ENCODE data around the gene LRRC8A. TPM values are rescaled to one million over a fixed set of nuclear protein-coding genes. Genes with fewer than 3 reads are reported as not detected.
A peak's percentile ranks its signal among the peaks of the same experiment; 100 is the strongest.

Gene LRRC8A
- total and polyA plus RNA-seq, 2 experiments from 2014 or later, result 37.3 to 80.5 TPM

- Histone ChIP-seq H3K27ac (ENCODE audit: low read depth) (no peak overlapping the region; the same call in 1 of the 2 replicates), H4K20me1 (replicated peaks; ENCODE audit: insufficient read depth) (peaks cover 17% of the 10 kb centered on the region; the same call in 1 of the 2 replicates), H3K4me2 (no peak overlapping the region), H2AFZ (no peak overlapping the region), H3K4me3 (no peak overlapping the region), H3K27me3 (ENCODE audit: insufficient read depth) (no peaks in the 10 kb centered on the region), H3K4me1 (ENCODE audit: insufficient read depth) (peaks cover 26% of the 10 kb centered on the region), H3F3A (replicated peaks; ENCODE audit: low read depth) (0 out of 2 replicates have a peak, but pooled peaks cover 14% of the 10 kb centered on the region), H3K79me2 (replicated peaks; ENCODE audit: insufficient read depth) (peaks cover 87% of the 10 kb centered on the region), H3K36me3 (ENCODE audit: insufficient read depth) (peaks cover 10% of the 10 kb centered on the region), H3K9me2 (ENCODE audit: insufficient read depth) (no peaks in the 10 kb centered on the region)
- TF ChIP-seq ZNF331 (CRISPR knock-in tag; IDR thresholded peaks at IDR 0.05; ENCODE audit: low read depth), result no peak
- TF ChIP-seq NANOG (IDR thresholded peaks at IDR 0.05; ENCODE audit: borderline replicate concordance), result no peak
- H3K4me3 Mint-ChIP-seq, result no peak overlapping the region
- peaks cover 64% of the 10 kb centered on the region for H3K36me3 Mint-ChIP-seq (ENCODE audit: low read depth)
- H3K4me1 Mint-ChIP-seq, result peaks cover 55% of the 10 kb centered on the region
- ATAC-seq (no peak), DNase-seq (ENCODE audit: low spot score) (no peak)
- H3K27ac Mint-ChIP-seq, result no peak overlapping the region
- H3K27me3 Mint-ChIP-seq (ENCODE audit: insufficient read depth, low read depth, poor library complexity), result peaks cover 1% of the 10 kb centered on the region
- no peaks in the 10 kb centered on the region for H3K9me3 Mint-ChIP-seq
Observed at GRCh38 chr9:128892221-128892921, 10.4 kb downstream of the LRRC8A start.

GRCh38 chr9:128893354-128893753, 11.4 kb downstream of the LRRC8A start:
- peaks cover 86% of the 10 kb centered on the region for H3K79me2 ChIP-seq (replicated peaks; ENCODE audit: insufficient read depth)

More at GRCh38 chr9:128893354-128893753, 11.4 kb downstream of the LRRC8A start:
- H4K20me1 ChIP-seq (replicated peaks; ENCODE audit: insufficient read depth), result peaks cover 22% of the 10 kb centered on the region
- H3K9me2 ChIP-seq (ENCODE audit: insufficient read depth), result no peaks in the 10 kb centered on the region
- no peak overlapping the region; the same call in 2 of the 3 replicates for H3K4me3 Mint-ChIP-seq
- TF ChIP-seq ZNF114 (CRISPR knock-in tag; IDR thresholded peaks at IDR 0.05) (no peak), ZNF331 (CRISPR knock-in tag; IDR thresholded peaks at IDR 0.05; ENCODE audit: low read depth) (no peak), STAT1 (IDR thresholded peaks at IDR 0.05; ENCODE audit: unreplicated experiment) (no peak), EZH2 (IDR thresholded peaks at IDR 0.05; ENCODE audit: low read depth, unreplicated experiment) (no peak), POLR2AphosphoS5 (IDR thresholded peaks at IDR 0.05; ENCODE audit: low read depth) (no peak), NANOG (IDR thresholded peaks at IDR 0.05; ENCODE audit: borderline replicate concordance) (no peak), EZH2phosphoT487 (IDR thresholded peaks at IDR 0.05; ENCODE audit: unreplicated experiment) (no peak), ZNF462 (CRISPR knock-in tag; IDR thresholded peaks at IDR 0.05) (no peak), CTCF (conservative IDR thresholded peaks at IDR 0.05; ENCODE audit: low read depth in 2 of 2) (no peak), CREB1 (CRISPR knock-in tag; IDR thresholded peaks at IDR 0.05; ENCODE audit: low read depth) (no peak), JUNB (IDR thresholded peaks at IDR 0.05; ENCODE audit: unreplicated experiment) (no peak)
- peaks cover 11% of the 10 kb centered on the region for H3K36me3 ChIP-seq (ENCODE audit: insufficient read depth)
- H3K4me2 ChIP-seq, result no peak overlapping the region
- no peak for ATAC-seq
- H3K27ac ChIP-seq (ENCODE audit: low read depth), result peak overlapping the region; percentile 66
- no peaks in the 10 kb centered on the region for H3K27me3 ChIP-seq (ENCODE audit: insufficient read depth)
- H3K4me1 ChIP-seq (ENCODE audit: insufficient read depth), result peaks cover 18% of the 10 kb centered on the region
- H3K4me1 Mint-ChIP-seq, result peaks cover 53% of the 10 kb centered on the region
- H3K27me3 Mint-ChIP-seq (ENCODE audit: insufficient read depth, low read depth, poor library complexity), result peaks cover 4% of the 10 kb centered on the region
- DNase-seq (ENCODE audit: low spot score), result no peak
- peak overlapping the region; percentile 15; the same call in 1 of the 2 replicates for H3K27ac Mint-ChIP-seq
- H3K36me3 Mint-ChIP-seq (ENCODE audit: low read depth), result peaks cover 62% of the 10 kb centered on the region
- H2AFZ ChIP-seq, result no peak overlapping the region
- H3K4me3 ChIP-seq, result no peak overlapping the region
- 0 out of 2 replicates have a peak, but pooled peaks cover 8% of the 10 kb centered on the region for H3F3A ChIP-seq (replicated peaks; ENCODE audit: low read depth)
- H3K9me3 Mint-ChIP-seq, result no peaks in the 10 kb centered on the region
